C4-2B (cell line): ENCODE results near the gene IER3.

Experiments
- ZFX ChIP-seq: fragments of 450-650 bp; IDR thresholded peaks from 2 replicates; pipeline ENCODE4 v1.6.1; 2017
- TF ChIP-seq, protein P1 (sequence below): fragments of 450-650 bp; conservative IDR thresholded peaks from 2 replicates; pipeline ENCODE4 v1.5.1; 2017; ENCODE audit warnings: mild to moderate bottlenecking

DNA sequence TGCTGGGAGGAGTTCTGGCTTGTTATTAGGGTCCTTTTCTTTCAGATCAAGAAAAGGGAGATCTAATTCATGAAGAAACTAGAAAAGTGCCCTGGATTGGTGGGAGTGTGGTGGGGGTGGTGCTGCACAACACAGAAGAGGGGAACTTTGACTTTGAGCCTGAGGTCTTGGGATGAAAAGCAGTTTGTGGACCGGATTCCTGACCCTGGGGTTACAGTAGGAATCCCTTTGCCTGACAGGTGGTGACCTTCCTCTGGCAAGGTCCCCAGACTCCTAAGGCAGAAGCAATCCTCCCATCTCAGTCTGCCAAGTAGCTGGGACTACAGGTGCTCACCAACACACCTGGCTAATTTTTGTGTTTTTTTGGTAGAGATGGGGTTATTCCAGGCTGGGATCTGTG is 45.3 kb upstream of the IER3 start:
- TF ChIP-seq, protein P1, sequence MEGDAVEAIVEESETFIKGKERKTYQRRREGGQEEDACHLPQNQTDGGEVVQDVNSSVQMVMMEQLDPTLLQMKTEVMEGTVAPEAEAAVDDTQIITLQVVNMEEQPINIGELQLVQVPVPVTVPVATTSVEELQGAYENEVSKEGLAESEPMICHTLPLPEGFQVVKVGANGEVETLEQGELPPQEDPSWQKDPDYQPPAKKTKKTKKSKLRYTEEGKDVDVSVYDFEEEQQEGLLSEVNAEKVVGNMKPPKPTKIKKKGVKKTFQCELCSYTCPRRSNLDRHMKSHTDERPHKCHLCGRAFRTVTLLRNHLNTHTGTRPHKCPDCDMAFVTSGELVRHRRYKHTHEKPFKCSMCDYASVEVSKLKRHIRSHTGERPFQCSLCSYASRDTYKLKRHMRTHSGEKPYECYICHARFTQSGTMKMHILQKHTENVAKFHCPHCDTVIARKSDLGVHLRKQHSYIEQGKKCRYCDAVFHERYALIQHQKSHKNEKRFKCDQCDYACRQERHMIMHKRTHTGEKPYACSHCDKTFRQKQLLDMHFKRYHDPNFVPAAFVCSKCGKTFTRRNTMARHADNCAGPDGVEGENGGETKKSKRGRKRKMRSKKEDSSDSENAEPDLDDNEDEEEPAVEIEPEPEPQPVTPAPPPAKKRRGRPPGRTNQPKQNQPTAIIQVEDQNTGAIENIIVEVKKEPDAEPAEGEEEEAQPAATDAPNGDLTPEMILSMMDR: no peak
- TF ChIP-seq ZFX: no peak
